ENCODE measurements around the gene RAB11FIP3.
"Not testable (repeated sequence)": the region's sequence is repeated elsewhere in the genome, so short reads cannot be mapped to it uniquely, and the experiment has no call there.

The RAB11FIP3 gene

GRCh38 chr16:503150-504071 lies 78.0 kb downstream of the RAB11FIP3 start:
- no peak overlapping the region for H3K9ac ChIP-seq (ENCODE audit: low read length)
- TF ChIP-seq CTCF (IDR thresholded peaks at IDR 0.05; ENCODE audit: low read length), result no peak
- no peak for TF ChIP-seq EZH2phosphoT487 (IDR thresholded peaks at IDR 0.05; ENCODE audit: low read length)
- no peak for TF ChIP-seq EZH2 (optimal IDR thresholded peaks at IDR 0.05; ENCODE audit: low read depth, low read length)
- H3F3A ChIP-seq (ENCODE audit: insufficient read depth, low read length), result no peaks in the 10 kb centered on the region
- no peak overlapping the region for H2AFZ ChIP-seq (ENCODE audit: low read length)
- no peak for DNase-seq
- no peaks in the 10 kb centered on the region for H3K27me3 ChIP-seq (replicated peaks; ENCODE audit: insufficient read depth, low read length)
- H3K9me2 ChIP-seq (replicated peaks; ENCODE audit: insufficient read depth, low read length), result no peaks in the 10 kb centered on the region
- H3K4me1 ChIP-seq (ENCODE audit: low read length), result no peaks in the 10 kb centered on the region
- H3K9me3 ChIP-seq (replicated peaks; ENCODE audit: insufficient read depth, low read length), result no peaks in the 10 kb centered on the region
- no peak overlapping the region for H3K4me2 ChIP-seq (ENCODE audit: low read depth, low read length)
- no peaks in the 10 kb centered on the region for H4K20me1 ChIP-seq (ENCODE audit: insufficient read depth, low read length)
- no peaks in the 10 kb centered on the region for H3K36me3 ChIP-seq (replicated peaks; ENCODE audit: insufficient read depth, low read length)
- no peaks in the 10 kb centered on the region for H3K79me2 ChIP-seq (ENCODE audit: low read length)
- H3K27ac ChIP-seq (ENCODE audit: low read length), result no peak overlapping the region
- H3K4me3 ChIP-seq (ENCODE audit: low read length), result no peak overlapping the region

DNA sequence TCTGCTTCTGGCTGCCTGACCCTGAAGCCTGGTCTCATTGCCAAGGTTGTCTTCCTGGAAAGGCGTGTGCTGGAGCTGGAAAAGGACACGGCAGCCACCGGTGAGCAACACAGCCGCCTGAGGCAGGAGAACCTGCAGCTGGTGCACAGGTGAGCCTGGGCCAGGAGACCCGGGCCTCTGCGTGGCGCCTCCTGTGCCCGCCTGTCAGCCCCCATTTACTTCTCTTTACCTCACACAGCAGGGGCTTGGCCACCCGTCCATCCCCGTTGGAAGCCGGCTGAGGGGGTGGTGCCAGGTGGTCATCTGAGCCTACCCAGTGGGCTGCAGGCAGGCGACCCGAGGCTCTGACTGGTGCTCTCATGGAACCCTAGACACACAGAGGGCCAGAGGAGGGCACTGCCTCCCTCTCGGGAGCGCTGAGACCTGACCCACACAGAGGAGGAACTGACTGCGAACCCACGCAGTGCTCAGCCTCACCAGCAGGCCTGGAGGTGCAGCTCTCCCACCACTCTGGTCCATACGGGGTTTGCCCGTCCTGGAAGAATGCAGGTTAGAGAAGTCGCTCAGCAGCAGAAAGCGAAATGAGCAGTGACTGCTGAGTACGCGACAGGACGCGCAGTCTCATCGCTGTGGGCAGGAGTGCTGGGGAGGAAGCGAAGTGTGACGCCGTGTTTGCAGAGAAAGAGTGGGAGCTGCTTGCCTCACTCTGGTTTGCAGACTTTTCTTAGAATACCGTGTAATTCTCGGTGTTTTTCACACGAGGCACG lies 80.2 kb downstream of the RAB11FIP3 start:
- Histone ChIP-seq H3K9ac (ENCODE audit: low read length) (no peak overlapping the region), H3K27ac (ENCODE audit: low read length) (no peak overlapping the region), H3K9me2 (replicated peaks; ENCODE audit: insufficient read depth, low read length) (no peaks in the 10 kb centered on the region), H3K36me3 (replicated peaks; ENCODE audit: insufficient read depth, low read length) (no peaks in the 10 kb centered on the region), H3K4me3 (ENCODE audit: low read length) (no peak overlapping the region), H4K20me1 (ENCODE audit: insufficient read depth, low read length) (no peaks in the 10 kb centered on the region), H3K79me2 (ENCODE audit: low read length) (no peaks in the 10 kb centered on the region), H3K4me2 (ENCODE audit: low read depth, low read length) (no peak overlapping the region), H3K4me1 (ENCODE audit: low read length) (no peaks in the 10 kb centered on the region), H3F3A (ENCODE audit: insufficient read depth, low read length) (no peaks in the 10 kb centered on the region), H3K27me3 (replicated peaks; ENCODE audit: insufficient read depth, low read length) (no peaks in the 10 kb centered on the region), H3K9me3 (replicated peaks; ENCODE audit: insufficient read depth, low read length) (no peaks in the 10 kb centered on the region), H2AFZ (ENCODE audit: low read length) (no peak overlapping the region)
- DNase-seq, result no peak
- no peak for TF ChIP-seq EZH2phosphoT487 (IDR thresholded peaks at IDR 0.05; ENCODE audit: low read length)
- no peak for TF ChIP-seq CTCF (IDR thresholded peaks at IDR 0.05; ENCODE audit: low read length)
- TF ChIP-seq EZH2 (optimal IDR thresholded peaks at IDR 0.05; ENCODE audit: low read depth, low read length), result no peak

- H3K9ac ChIP-seq (ENCODE audit: low read length), result no peak overlapping the region
- TF ChIP-seq CTCF (IDR thresholded peaks at IDR 0.05; ENCODE audit: low read length) (no peak), EZH2phosphoT487 (IDR thresholded peaks at IDR 0.05; ENCODE audit: low read length) (no peak), EZH2 (optimal IDR thresholded peaks at IDR 0.05; ENCODE audit: low read depth, low read length) (no peak)
- H3K9me3 ChIP-seq (replicated peaks; ENCODE audit: insufficient read depth, low read length), result no peaks in the 10 kb centered on the region
- H3K4me1 ChIP-seq (ENCODE audit: low read length), result no peaks in the 10 kb centered on the region
- H3K27me3 ChIP-seq (replicated peaks; ENCODE audit: insufficient read depth, low read length), result no peaks in the 10 kb centered on the region
- H3K79me2 ChIP-seq (ENCODE audit: low read length), result no peaks in the 10 kb centered on the region
- H3F3A ChIP-seq (ENCODE audit: insufficient read depth, low read length), result no peaks in the 10 kb centered on the region
- DNase-seq, result no peak
- no peak overlapping the region for H3K27ac ChIP-seq (ENCODE audit: low read length)
- no peak overlapping the region for H3K4me2 ChIP-seq (ENCODE audit: low read depth, low read length)
- no peak overlapping the region for H2AFZ ChIP-seq (ENCODE audit: low read length)
- H3K36me3 ChIP-seq (replicated peaks; ENCODE audit: insufficient read depth, low read length), result no peaks in the 10 kb centered on the region
- no peak overlapping the region for H3K4me3 ChIP-seq (ENCODE audit: low read length)
- no peaks in the 10 kb centered on the region for H4K20me1 ChIP-seq (ENCODE audit: insufficient read depth, low read length)
- H3K9me2 ChIP-seq (replicated peaks; ENCODE audit: insufficient read depth, low read length), result no peaks in the 10 kb centered on the region
Observed at GRCh38 chr16:506246-506546, 80.7 kb downstream of the RAB11FIP3 start.

DNA sequence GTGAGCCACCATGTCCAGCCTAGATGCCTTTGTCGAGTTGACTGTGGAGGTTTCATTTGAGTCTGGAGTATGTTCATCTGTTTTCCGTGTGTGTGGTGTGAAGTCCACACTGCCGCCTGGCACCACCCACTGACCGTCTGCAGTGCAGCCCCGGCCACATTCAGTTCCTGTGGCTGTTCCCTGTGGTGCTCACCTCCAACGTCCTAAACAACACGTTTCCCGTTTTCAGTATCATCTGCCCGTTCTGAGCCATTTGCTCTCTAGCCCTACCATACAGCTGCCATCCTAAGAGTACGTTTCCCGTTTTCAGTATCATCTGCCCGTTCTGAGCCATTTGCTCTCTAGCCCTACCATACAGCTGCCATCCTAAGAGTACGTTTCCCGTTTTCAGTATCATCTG lies 82.1 kb downstream of the RAB11FIP3 start:
- not testable (repeated sequence) for H3K9me2 ChIP-seq (replicated peaks; ENCODE audit: insufficient read depth, low read length); H3K4me1 ChIP-seq (ENCODE audit: low read length); H3K4me2 ChIP-seq (ENCODE audit: low read depth, low read length); H3F3A ChIP-seq (ENCODE audit: insufficient read depth, low read length); H3K9me3 ChIP-seq (replicated peaks; ENCODE audit: insufficient read depth, low read length); H2AFZ ChIP-seq (ENCODE audit: low read length); H3K4me3 ChIP-seq (ENCODE audit: low read length); H4K20me1 ChIP-seq (ENCODE audit: insufficient read depth, low read length); H3K9ac ChIP-seq (ENCODE audit: low read length); H3K36me3 ChIP-seq (replicated peaks; ENCODE audit: insufficient read depth, low read length); H3K79me2 ChIP-seq (ENCODE audit: low read length); H3K27ac ChIP-seq (ENCODE audit: low read length); DNase-seq; H3K27me3 ChIP-seq (replicated peaks; ENCODE audit: insufficient read depth, low read length)
